HG02870 (cell line): Measurements from ENCODE around the gene CCSER1.
"Not testable (repeated sequence)": the region's sequence is repeated elsewhere in the genome, so short reads cannot be mapped to it uniquely, and the experiment has no call there.

Source experiments
- ATAC-seq: cut with Tn5 transposase; IDR thresholded peaks from one replicate; pipeline ENCODE4 v1.9.1; 2021; ENCODE audit warnings: mild to moderate bottlenecking, moderate library complexity; ENCODE audit not compliant: unreplicated experiment

CCSER1 gene

GRCh38 chr4:90996813-90997212 is 869.6 kb downstream of the CCSER1 start:
- ATAC-seq, result no peak

- ATAC-seq, result no peak
These were observed 888.7 kb downstream of the CCSER1 start for GRCh38 chr4:91015861-91016260.

- ATAC-seq, result no peak
These were observed 892.3 kb downstream of the CCSER1 start for GRCh38 chr4:91019513-91019912.

DNA sequence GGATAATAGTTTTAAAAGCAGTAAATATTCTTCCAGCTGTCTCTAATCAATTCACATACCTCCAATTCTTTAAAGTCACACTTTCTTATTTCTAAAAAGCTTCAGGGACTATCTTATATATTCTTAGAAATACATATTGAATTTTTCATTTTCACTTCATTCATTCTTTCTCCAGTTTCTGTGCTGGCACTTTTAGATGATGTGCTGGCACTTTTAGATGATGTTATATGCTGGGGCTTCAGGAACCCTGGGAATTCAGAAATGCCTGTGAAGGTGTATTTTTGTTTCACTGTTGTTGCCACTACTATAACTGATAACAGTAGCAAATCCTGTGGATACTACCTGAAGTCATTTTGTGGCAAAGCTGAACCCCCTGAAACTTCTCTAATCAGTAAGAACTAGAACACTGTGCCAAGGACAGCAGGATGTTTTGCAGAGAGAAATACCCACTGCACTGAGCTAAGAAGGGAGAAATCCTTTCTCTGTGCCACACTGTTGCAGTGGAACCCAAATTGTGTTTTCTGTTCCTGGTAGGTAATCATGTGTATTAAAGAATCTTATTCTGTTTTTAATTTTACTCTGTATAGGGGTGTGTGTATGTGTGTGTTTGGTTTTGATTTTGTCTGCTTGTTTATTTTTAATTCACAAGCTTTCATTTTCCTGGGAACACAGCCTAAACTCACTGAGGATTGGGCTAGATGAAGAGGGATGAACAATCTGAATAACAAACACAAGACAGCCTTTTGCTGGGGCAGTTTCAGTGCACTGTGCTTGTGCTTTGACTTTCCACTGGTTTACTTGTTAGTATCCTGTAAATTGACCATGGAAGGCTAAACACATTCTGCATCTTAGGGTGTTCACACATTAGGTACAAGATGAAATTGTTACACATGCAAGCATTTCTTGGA is 898.3 kb downstream of the CCSER1 start:
- no peak for ATAC-seq

- no peak for ATAC-seq
These were observed 901.0 kb downstream of the CCSER1 start for GRCh38 chr4:91028228-91028627.

DNA sequence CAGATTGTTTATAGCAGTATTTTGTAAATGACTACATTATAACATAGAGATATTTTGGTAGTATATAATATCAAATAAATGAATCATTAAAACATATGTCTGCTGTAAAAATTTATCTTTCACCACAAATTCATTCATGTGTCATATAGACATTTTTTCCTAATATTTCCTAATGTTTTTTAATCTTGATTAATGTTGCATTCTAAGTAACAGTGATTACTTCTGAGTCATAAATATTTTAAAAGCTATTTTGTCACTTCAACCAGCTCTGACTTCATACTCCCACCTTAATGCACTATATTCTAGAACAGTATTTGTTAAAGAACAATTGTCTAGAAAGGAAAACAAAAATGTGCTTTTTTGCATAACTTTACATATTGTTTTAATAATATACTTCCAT is 904.6 kb downstream of the CCSER1 start:
- no peak for ATAC-seq

DNA sequence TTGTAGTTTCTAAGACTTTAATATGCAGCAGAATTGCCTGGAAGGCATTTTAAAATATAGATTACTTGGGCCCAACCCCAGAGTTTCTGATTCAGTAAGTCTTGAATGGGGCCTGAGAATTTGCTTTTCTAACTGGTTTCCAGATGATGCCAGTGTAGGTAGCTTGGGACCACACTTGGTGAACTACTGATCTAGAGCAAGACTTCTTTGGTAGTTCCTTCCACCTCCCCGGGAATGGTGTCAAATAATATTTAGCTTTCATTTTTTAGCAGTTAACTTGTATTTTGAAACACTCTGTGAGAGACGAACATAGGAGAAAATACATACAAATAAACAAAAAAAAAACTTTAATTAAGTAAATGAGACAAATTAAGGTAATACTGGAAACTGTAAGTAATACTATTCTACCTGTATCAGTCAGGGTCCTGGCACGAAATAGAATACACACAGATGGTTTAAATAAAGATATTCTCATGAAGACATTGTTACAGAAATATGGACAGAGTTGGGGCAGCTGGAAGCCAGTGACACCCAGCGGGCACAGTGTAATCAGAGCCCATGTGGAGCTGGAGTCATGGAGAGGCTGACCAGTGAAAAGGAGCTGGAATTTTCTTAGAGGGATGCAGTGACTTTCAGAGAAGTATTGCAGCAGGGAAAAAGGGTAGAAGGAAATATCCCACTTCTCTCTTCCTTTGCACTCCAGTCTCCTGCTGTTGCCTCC is 905.7 kb downstream of the CCSER1 start:
- no peak for ATAC-seq

- ATAC-seq, result no peak
These were observed 908.1 kb downstream of the CCSER1 start for GRCh38 chr4:91035276-91035675.

GRCh38 chr4:91037951-91038350 is 910.8 kb downstream of the CCSER1 start:
- ATAC-seq, result no peak

DNA sequence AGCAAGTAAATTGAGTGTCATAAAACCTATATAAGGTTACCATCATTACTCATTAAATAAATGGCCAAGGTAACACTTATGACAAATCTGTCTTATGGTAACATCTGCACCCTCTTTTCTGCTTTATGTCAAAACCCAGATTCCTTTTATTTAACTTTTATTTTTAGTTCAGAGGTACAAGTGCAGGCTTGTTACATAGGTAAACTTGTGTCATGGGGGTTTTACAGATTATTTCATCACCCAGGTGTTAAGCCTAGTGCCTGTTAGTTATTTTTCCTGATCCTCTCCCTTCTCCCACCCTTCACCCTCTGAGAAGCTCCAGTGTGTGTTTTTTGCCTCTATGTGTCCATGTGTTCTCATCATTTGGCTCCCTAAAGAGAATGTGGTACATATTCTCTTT is 930.7 kb downstream of the CCSER1 start:
- no peak for ATAC-seq

DNA sequence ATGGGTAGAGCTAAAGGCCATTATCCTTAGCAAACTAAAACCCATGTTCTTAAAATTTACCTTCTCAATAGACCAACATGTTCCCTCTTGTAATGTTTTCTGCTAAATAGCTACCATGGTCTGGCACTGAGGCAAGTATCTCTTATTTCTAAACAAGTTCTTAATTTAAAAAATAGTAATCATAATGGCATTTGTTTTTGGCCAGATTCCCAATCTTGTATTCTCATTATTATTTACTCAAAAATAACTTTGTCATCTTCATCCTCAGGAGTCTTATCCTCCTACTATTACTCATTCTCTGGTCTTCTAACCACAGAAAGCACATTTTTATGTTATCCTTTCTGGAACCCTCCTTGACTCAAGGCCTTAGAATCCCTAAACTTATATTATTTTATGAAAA is 931.2 kb downstream of the CCSER1 start:
- no peak for ATAC-seq

GRCh38 chr4:91064157-91064853 is 937.1 kb downstream of the CCSER1 start:
- ATAC-seq, result no peak

- no peak for ATAC-seq
These were observed 937.9 kb downstream of the CCSER1 start for GRCh38 chr4:91065117-91065516.

DNA sequence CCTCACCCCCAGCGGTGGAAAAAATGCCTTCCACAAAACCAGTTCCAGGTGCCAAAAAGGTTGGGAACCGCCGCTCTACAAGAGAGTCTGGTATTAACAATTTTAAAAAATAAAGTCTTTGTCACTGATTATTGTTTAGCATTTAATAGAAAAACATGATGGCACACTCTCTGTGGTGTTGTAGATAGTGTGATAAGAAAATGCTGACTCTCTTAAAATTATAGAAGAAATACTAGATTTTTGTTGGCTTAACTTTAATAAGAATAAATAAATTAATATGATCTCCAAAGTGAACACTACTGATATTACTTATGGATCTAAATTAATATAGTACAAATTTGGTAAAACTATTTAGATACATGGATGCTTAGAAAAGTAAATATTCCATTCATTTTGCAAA is 943.5 kb downstream of the CCSER1 start:
- ATAC-seq, result no peak

DNA sequence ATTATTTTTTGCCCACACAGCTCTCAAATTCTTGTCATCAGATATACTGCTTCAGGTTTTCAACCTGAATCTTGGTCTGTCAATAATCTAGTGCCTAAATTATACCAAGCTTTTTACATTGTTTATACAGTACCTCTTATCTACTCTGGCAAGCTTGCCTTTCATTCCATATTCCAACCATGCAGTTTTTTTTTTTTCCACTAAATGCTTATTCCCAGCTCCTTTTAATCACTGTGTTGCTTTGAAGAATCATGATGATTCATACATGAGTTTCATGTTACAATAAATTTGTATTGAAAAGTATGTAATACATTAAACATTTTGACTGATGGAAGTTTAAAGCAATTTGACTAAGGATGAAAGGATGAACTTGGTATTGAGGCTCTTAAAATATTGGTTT is 949.0 kb downstream of the CCSER1 start:
- no peak for ATAC-seq

DNA sequence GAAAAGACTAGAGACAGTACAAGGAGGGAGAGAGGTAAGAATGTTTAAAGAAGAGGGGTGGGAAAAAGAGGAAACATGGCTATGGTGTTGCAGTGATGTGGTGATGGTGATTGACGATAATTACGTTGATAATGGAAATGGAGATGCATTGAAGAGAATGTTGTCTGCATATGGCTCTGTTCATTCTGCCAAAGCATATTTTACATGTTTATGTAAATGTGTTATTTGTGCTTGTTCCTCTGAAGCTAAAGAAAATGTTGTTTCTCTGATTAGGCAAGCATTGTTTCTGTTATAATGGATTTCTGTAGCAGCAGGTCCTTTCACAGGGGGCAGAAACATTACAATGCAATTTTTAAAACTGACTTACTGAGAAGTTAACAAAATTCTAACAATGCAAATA is 958.8 kb downstream of the CCSER1 start:
- ATAC-seq, result no peak

DNA sequence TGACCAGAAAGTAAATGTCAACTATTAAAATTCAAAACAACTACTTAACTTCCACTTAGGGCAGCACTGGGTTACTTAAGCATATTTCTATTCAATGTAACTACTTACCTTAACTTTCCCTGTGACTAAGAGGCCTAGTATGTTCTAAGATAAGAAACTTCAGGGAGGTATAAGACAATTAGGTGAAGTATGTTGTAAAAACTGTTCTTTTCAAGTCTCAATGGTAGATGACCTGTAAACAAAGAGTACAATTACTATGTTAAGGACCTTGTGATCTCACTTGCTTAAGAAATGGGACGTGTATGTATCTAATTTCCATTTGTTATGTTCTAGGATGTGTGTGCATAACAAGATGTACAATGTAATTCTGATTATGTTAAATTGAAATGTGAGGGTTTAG is 960.5 kb downstream of the CCSER1 start:
- ATAC-seq, result no peak

DNA sequence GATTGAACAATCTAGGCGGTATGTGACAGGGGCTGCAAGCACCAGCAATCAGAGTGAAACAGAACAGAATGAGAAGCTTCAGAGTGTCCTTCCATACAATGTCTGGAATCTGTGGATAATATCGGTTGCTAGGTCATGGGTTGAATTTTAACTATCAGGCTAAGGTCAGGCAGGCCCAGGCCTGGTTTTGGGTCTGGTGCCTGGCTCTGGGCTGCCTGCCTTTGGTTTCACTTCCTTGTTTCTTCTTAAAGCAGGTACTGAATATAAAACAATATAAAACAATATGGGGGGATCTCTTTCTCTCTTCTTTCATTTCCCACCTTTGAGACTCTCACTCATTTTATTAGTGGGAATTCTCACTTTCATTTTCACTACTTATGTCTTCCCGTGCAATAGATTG is 962.0 kb downstream of the CCSER1 start:
- no peak for ATAC-seq

GRCh38 chr4:91092398-91092980 is 965.3 kb downstream of the CCSER1 start:
- no peak for ATAC-seq

DNA sequence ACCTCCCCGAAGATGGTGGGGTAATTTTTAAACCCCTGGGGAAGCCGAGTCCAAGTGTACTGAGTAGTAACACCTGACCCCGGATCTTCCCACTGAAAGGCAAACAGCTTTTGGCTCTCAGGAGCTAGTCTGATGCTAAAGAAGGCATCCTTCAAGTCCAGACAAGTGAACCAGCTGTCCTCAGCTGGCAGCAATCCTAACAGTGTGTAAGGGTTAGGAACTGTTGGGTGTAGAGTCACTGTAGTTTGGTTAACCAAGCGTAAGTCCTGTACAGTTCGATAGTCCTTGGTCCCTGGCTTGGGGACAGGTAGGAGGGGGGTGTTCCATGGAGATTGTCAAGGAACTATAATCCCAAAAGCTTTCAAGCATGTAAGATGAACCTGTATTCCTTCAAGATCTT is 967.0 kb downstream of the CCSER1 start:
- not testable (repeated sequence) for ATAC-seq

DNA sequence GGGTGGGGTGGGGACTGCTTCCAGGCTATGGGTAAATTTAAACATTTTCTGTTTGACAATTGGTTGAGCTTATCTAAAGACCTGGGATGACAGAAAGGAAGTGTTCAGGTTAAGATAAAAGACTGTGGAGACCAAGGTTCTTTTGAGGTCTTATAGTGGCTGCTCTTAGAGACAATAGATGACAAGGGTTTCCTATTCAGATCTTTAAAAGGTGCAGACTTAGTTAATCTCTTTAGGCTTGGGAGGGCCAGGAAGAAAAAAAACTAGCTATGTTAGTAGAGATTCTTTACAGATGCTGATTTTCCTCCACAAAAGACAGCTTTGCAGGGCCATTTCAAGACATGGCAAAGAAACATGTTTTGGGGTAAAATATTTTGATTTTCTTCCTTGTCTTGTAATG is 972.5 kb downstream of the CCSER1 start:
- no peak for ATAC-seq
